MV-4-11 (cell line): Measurements from ENCODE around the gene ZNF565.
"Not testable (repeated sequence)": the region's sequence is repeated elsewhere in the genome, so short reads cannot be mapped to it uniquely, and the experiment has no call there.

Source experiments
- DNase-seq: peaks from one replicate; lab custom pipeline; 2025; lab: John Stamatoyannopoulos, UW

Gene ZNF565

DNA sequence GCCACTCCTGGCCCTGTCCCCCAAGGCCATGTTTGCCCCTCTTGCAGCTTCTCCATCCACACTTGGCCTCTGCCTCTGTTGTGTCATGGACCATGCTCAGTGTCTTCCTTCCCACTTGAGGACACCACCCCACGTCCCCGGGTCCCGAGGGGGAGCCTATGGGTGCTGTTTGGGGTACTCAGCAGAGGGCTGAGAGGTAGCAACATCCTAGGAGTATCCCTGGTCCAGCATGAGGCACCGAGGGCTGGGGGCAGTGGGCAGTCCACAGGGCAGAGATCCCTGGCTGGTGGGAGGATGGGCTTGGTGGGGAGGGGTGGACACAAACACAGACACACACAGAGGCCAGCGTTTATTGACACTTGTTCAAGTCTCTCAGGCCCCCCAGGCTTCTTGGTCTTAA lies 63.9 kb downstream of the ZNF565 start:
- DNase-seq = no peak

DNA sequence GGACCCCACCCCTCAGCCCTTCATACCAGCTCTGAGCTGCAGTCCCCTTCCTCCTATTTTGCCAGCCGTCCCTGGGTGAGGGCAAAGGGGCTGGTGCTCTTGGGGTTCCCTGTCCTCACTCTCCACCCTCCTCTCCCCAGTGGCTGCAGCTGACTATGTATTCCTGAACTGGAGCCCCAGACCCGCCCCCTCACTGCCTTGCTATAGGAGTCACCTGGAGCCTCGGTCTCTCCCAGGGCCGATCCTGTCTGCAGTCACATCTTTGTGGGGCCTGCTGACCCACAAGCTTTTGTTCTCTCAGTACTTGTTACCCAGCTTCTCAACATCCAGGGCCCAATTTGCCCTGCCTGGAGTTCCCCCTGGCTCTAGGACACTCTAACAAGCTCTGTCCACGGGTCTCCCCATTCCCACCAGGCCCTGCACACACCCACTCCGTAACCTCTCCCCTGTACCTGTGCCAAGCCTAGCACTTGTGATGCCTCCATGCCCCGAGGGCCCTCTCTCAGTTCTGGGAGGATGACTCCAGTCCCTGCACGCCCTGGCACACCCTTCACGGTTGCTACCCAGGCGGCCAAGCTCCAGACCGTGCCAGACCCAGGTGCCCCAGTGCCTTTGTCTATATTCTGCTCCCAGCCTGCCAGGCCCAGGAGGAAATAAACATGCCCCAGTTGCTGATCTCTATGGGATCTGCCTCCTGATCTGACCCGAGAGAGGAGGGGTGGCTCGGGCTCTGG lies 64.6 kb downstream of the ZNF565 start:
- no peak for DNase-seq

DNA sequence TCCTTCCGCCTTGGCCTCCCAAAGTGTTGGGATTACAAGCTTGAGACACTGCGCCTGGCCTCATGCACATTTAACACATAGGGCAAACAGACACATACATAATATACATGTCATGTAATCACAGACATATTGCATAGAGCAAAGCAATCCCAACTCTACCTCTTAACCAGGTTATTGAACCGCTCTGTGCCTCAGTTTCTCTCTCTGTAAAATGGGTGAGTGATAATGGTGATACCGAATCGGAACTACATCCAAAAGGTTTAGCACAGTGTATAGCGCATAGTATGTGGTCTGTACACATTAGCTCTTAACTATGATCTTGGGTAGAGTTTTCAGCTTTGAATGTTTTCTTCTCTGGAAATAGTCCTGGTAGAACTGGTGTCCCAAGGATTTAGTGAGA lies 69.8 kb downstream of the ZNF565 start:
- DNase-seq = no peak

DNA sequence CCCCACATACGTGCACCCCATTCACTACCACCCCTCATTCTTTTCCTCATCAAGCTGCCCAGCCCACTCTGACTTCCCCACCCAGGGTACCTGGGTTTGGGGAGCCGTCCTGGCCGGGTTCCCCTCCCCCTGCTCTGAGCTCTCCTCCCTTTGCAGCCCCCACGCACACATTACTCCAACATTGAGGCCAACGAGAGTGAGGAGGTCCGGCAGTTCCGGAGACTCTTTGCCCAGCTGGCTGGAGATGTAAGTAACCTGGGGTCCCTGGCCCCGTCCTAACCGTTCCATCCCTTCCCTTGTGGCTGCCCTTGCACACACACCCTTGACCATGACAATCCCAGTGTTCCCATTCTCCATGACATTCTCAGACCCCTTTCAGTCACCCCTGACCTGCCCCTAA lies 72.0 kb downstream of the ZNF565 start:
- no peak for DNase-seq

DNA sequence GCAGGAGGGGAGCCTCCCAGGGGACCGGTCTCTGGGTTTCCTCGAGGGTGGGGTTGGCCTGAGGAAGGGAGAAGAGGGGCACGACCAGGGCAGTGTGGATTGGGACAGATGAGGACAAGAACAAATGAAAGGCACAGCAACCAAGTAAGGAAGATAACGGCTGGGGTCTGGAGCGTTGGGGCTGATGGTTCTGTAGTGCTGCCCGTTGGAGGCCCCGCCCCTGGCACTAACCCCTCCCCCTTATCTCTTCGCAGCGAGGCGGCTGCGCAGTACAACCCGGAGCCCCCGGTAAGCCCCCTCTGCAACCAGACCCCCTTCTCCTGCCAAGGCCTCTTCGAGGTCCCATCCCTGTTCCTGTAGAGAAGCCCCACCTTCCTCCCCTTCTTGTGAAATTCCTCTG lies 72.4 kb downstream of the ZNF565 start:
- no peak for DNase-seq

DNA sequence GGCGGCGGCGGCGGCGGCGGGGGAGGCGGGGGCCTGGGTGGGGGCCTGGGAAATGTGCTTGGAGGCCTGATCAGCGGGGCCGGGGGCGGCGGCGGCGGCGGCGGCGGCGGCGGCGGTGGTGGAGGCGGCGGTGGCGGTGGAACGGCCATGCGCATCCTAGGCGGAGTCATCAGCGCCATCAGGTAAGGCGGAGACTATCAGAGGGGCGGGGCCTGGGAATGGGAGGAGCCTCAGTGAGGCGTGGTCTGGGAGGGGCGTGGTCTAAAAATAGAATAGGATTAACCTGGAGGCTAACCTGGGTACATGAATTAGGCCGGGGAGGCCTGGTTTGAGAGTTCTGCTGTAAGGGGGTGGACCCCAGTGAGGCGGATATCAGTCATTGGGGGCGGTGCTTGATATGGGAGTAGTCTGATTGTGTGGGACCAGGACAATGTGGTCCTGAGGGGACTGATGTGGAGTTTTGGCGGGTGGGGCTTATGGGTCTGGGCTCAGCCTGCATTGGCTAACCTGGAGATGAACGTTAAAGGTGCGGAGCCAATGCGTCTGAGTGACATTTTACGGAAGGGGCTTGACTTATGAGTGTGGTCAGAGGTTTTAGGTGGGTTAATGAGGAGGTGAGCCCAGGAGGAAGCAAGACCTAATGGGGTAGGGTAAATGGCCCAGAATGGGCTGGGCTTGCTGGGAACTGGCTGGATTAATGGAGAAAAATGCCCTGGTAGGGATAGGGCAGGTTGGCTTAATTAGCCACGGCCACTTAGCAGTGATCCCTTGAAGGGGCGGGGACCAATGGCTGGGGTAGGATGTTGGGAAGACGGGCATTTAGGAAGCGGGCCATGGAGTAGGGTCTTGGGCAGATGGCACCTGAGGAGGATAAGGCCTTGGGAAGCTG lies 73.2 kb downstream of the ZNF565 start:
- DNase-seq = peak; percentile 70

DNA sequence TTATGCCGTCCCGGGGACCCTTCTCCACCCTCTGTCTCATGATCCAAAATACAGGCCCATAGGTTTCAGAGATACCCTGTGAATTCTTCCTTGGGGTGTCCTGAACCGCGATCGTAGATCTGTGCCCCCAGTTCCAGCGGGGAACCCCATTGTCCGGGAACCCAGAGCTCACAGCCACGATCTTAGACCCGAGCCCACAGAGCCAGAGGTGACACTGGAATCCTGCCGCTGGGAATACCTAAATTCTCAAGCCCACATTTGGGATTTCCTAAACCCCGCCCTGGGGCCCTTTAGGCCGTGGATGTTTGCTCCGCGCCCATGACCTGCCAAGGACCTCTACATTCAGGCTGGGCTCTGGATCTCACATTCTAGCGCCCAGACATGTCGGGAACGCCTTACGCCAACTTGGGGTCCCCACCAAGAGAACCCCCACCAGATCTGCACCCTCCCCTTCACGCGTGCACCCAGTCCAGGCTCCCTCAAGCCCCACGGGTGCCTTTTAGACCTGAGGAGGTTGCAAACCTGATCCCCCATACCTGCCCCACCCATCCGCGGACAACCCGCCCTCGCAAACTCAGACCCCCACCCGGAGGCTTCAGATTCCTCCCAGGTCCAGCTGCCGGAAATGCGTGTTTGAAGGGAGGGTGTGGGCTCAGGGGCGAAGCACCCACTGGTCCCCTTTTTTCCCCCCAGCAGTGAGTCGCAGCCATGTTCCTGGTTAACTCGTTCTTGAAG lies 74.0 kb downstream of the ZNF565 start:
- peak; percentile 48 for DNase-seq

DNA sequence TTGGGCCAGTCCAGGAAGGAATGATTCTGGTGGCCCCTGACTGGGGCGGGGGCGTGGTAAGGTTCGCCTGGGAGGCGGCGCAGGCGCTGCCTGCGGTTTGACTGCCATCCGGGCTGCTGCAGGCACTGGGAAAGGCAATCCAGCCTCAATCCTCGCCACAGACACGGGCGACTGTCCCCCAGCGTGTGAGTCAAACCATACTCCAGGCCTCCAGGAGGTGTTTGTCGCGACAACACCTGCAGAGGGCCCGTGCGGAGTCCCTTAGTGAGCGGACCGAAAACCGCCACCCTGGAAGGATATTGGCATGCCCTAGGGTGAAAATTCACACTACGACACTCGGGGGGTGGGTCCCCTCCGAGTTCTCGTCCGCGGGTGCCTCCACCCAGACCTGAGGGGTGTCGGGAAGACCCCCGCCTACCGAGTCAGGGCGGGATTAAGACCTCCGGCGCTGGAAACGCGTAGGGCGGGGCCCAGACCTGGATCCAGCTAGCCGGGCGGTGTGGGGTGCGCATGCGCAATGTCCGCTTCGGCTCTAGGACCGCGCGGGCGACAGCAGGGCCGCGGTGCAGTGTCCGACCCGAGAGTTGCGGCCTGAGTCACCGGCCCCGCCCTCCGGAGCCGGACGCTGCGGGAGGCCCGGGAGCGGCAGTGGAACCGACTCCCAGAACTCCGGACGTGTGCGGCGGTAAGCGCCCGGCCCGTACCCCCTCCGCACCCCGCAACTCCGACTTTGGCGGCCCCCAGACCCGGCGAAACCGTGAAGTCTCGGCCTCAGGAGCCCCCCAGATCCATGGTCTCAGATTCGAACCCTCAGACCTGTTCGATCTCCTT lies 74.8 kb downstream of the ZNF565 start, which contains the start of gene CAPNS1:
CAPNS1 (plus strand) TSS at position 594 of the 831 bp plus-strand sequence. CDS start 946 bp downstream, outside the sequence.
- DNase-seq = peak; percentile 97

DNA sequence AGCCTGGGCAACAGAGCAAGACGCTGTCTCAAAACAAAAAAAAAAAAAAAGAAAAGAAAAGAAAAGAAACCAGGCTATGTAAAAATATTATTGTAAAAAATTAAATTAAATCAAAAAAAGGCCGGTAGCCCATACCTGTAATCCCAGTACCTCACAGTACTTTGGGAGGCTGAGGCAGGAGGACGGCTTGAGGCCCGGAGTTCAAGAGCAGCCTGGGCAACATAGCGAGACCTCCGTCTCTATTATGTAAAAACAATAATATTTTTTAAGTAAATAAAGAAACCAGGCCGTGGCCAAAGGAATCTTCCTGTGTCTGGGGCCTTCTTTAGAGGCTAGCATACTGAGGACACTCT lies 75.4 kb downstream of the ZNF565 start:
- no peak for DNase-seq

DNA sequence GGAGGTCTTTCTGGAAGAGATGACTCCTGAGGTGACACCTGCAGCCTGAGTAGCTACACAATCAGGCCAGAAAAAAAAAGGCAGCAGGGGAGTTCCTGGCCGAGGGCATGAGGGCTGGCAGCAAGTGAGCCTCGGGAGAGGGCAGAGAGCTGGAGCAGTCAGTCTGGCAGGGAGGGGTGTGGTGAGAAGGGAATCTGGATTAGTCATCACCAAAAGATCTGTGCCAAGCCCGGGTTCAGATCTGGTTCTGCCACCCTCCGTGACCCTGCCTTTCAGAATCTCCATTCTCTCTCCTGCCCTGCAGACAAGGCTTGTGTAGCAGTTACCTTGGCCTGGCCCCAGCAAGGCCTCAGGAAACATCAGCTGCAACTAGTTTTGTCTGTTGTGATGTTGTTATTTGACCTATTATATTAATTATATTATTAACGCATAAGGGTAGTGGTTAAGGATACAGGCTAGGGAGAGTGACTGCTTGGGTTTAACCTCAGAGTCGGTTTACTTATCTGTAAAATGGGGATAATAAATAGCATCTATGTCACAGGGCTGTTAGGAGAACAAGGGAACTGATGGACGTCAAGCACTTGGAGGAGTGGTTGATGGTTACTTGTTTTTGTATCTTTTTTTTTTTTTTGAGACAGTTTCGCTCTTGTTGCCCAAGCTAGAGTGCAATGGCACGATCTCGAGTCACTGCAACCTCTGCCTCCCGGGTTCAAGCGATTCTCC lies 77.3 kb downstream of the ZNF565 start:
- peak; percentile 29 for DNase-seq

DNA sequence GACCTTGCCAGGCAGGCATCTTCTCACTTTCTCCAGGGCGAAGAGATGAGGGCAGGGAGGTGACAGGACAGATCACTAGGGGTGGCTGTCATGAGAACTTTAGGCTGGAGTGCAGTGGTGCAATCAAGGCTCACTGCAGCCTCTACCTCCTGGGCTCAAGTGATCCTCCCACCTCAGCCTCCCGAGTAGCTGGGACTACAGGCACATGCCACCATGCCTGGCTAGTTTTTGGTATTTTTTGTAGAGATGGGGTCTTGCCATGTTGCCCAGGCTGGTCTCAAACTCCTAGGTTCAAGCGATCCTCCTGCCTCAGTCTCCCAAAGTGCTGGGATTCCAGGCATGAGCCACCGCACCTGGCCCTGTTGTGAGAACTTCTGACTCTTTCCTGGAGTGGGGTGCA lies 79.6 kb downstream of the ZNF565 start:
- not testable (repeated sequence) for DNase-seq
